ENCODE results near the gene PER3. TPM values are rescaled to one million over a fixed set of nuclear protein-coding genes. Genes with fewer than 3 reads are reported as not detected.
A peak's percentile ranks its signal among the peaks of the same experiment; 100 is the strongest.

The PER3 gene
- total RNA-seq (10 to 100 TPM in 1 of 2 donors, 1 to 10 TPM in 1; 5.4 to 21.0 TPM), polyA plus RNA-seq (1 to 10 TPM; 3.3 to 7.0 TPM)

GRCh38 chr1:7783826-7784491 is at the start of gene PER3:
Gene PER3, plus strand, starts transcription at chr1:7784291. Its CDS starts 587 bp downstream, at chr1:7784878.
- peak within 1 kb of the TSS; percentile 59 to 77 for H3K9ac ChIP-seq (ENCODE audit: low read depth in 1 of 2, low read length in 2 of 2)
- no peaks in the 10 kb centered on the region for H3K9me3 ChIP-seq (ENCODE audit: control insufficient read depth in 4 of 4, low read length in 3 of 4)
- H3K27me3 ChIP-seq (ENCODE audit: control insufficient read depth in 4 of 4, insufficient read depth in 4 of 4, low read length in 3 of 4): no peaks in the 10 kb centered on the region
- H3K4me3 ChIP-seq (ENCODE audit: low read depth in 1 of 3, low read length in 3 of 3): peak within 1 kb of the TSS; percentile 50 to 75 (median 52)
- peaks cover 0 to 38% (median 29%) of the 10 kb centered on the region in 4 donors for H3K4me1 ChIP-seq (ENCODE audit: control insufficient read depth in 4 of 4, insufficient read depth in 4 of 4, low read length in 3 of 4)
- peaks cover 3 to 32% (median 28%) of the 10 kb centered on the region in 4 donors for H3K36me3 ChIP-seq (ENCODE audit: control insufficient read depth in 4 of 4, insufficient read depth in 3 of 4, low read depth in 1 of 4, low read length in 3 of 4)
- peak; percentile 91 for DNase-seq (ENCODE audit: low spot score)
- peak within 1 kb of the TSS; percentile 77 to 86 for H3K27ac ChIP-seq (ENCODE audit: low read depth in 1 of 2, low read length in 2 of 2)
- peak; percentile 6 to 15 for TF ChIP-seq HNF4A (conservative IDR thresholded peaks at IDR 0.05)
- TF ChIP-seq NR2F2 (IDR thresholded peaks at IDR 0.05): no peak
- peak in 1 of 2 donors; percentile 18 for TF ChIP-seq GABPA (IDR thresholded peaks at IDR 0.05 in 1 of 2, conservative IDR thresholded peaks at IDR 0.05 in 1 of 2)
- TF ChIP-seq FOXA2 (IDR thresholded peaks at IDR 0.05): no peak
- WGBS: 1% methylated on average over 90 of the region's 90 CpGs

GRCh38 chr1:7738044-7738443 is 46.0 kb upstream of the PER3 start:
- H3K4me1 ChIP-seq (ENCODE audit: control insufficient read depth in 4 of 4, insufficient read depth in 4 of 4, low read length in 3 of 4): no peaks in the 10 kb centered on the region
- DNase-seq (ENCODE audit: low spot score): no peak
- WGBS: 92% methylated on average over 6 of the region's 6 CpGs
- no peaks in the 10 kb centered on the region for H3K36me3 ChIP-seq (ENCODE audit: control insufficient read depth in 4 of 4, insufficient read depth in 3 of 4, low read depth in 1 of 4, low read length in 3 of 4)
- no peak for TF ChIP-seq EGR1 (IDR thresholded peaks at IDR 0.05; ENCODE audit: low read depth in 2 of 2)
- no peak for TF ChIP-seq NR2F2 (IDR thresholded peaks at IDR 0.05)
- TF ChIP-seq GABPA (IDR thresholded peaks at IDR 0.05 in 1 of 2, conservative IDR thresholded peaks at IDR 0.05 in 1 of 2): no peak
- no peak for TF ChIP-seq TAF1 (conservative IDR thresholded peaks at IDR 0.05)
- TF ChIP-seq, protein P1, sequence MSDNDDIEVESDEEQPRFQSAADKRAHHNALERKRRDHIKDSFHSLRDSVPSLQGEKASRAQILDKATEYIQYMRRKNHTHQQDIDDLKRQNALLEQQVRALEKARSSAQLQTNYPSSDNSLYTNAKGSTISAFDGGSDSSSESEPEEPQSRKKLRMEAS (IDR thresholded peaks at IDR 0.05): no peak
- TF ChIP-seq, protein P2, sequence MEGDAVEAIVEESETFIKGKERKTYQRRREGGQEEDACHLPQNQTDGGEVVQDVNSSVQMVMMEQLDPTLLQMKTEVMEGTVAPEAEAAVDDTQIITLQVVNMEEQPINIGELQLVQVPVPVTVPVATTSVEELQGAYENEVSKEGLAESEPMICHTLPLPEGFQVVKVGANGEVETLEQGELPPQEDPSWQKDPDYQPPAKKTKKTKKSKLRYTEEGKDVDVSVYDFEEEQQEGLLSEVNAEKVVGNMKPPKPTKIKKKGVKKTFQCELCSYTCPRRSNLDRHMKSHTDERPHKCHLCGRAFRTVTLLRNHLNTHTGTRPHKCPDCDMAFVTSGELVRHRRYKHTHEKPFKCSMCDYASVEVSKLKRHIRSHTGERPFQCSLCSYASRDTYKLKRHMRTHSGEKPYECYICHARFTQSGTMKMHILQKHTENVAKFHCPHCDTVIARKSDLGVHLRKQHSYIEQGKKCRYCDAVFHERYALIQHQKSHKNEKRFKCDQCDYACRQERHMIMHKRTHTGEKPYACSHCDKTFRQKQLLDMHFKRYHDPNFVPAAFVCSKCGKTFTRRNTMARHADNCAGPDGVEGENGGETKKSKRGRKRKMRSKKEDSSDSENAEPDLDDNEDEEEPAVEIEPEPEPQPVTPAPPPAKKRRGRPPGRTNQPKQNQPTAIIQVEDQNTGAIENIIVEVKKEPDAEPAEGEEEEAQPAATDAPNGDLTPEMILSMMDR (IDR thresholded peaks at IDR 0.05; ENCODE audit: low read depth, low read length, missing input control): no peak
- TF ChIP-seq FOXA1 (IDR thresholded peaks at IDR 0.05): no peak
- TF ChIP-seq YY1 (IDR thresholded peaks at IDR 0.05): no peak
- TF ChIP-seq HNF4G (IDR thresholded peaks at IDR 0.05): no peak
- no peak for TF ChIP-seq JUND (IDR thresholded peaks at IDR 0.05)
- TF ChIP-seq SP1 (IDR thresholded peaks at IDR 0.05): no peak
- TF ChIP-seq ATF3 (IDR thresholded peaks at IDR 0.05): no peak
- TF ChIP-seq REST (IDR thresholded peaks at IDR 0.05): no peak
- TF ChIP-seq RAD21 (IDR thresholded peaks at IDR 0.05): no peak
- TF ChIP-seq ZBTB33 (IDR thresholded peaks at IDR 0.05): no peak
- no peak for TF ChIP-seq FOXA2 (IDR thresholded peaks at IDR 0.05)
- no peak for TF ChIP-seq HNF4A (conservative IDR thresholded peaks at IDR 0.05)
- TF ChIP-seq RXRA (IDR thresholded peaks at IDR 0.05): no peak
- H3K27ac ChIP-seq (ENCODE audit: low read depth in 1 of 2, low read length in 2 of 2): no peak overlapping the region
- H3K9me3 ChIP-seq (ENCODE audit: control insufficient read depth in 4 of 4, low read length in 3 of 4): no peaks in the 10 kb centered on the region
- H3K9ac ChIP-seq (ENCODE audit: low read depth in 1 of 2, low read length in 2 of 2): no peak overlapping the region
- no peaks in the 10 kb centered on the region for H3K27me3 ChIP-seq (ENCODE audit: control insufficient read depth in 4 of 4, insufficient read depth in 4 of 4, low read length in 3 of 4)
- no peak overlapping the region for H3K4me3 ChIP-seq (ENCODE audit: low read depth in 1 of 3, low read length in 3 of 3)
